ENCODE results near the gene RENBP. TPM values are rescaled to one million over a fixed set of nuclear protein-coding genes. Genes with fewer than 3 reads are reported as not detected.

RENBP gene
- total RNA-seq, 1 donor from 2014 or later, result 11.1 TPM

DNA sequence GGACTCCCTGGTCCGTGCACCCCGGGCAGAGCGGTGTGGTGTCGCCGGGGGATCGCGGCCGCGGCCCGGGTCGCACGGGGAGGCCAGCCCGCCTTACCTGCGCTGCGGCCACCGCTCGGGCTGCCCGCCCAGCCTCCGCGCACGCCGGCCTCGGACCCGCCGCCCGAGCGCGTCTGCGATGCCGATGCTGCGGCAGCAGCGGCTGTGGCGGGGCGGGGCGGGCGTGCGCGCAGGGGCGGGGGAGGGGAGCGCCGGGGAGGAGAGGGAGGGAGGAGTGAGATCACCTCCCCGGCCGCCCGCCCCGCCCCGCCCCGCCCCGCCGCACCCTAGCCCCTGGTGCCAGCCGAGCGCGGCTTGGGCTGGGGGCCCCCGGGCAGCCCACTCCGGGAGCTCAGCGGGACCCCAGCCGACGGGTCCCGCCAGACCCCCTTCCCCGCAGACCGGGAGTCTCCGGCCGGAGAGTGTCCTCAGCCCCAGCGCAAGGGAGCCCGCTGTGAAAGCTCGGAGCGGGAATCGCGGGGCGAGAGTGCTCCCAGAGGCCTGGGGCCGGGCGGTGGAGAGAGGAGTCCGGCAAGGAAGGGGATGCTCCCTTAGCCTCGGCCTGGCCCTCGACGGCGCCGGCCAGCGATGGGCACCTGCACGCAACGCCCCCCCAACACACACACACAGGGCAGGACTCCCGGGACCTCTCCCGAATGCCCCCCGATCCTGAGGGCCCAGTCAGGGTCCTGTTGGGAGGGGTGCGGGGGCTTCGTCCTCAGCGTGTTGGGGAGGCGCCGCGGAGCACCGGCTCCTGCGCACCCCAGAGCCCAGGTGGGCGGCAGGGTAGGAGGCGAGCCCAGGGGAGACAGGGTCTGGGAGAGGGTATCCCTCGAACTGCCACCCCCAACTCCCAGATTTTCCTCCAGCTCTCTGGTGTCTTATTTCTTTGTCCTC is 58.2 kb downstream of the RENBP start, which contains the start of gene L1CAM:
TSS of gene L1CAM (minus strand) at position 206 of the 936 bp plus-strand sequence. CDS start 10,337 bp downstream, outside the sequence.
- ATAC-seq (ENCODE audit: poor library complexity) (no peak), DNase-seq (no peak)
- intact Hi-C loops (cut with DNase I), result no loop called here

Small RNAs within 50 kb of the gene (microRNA-seq; reads per million reads assigned to microRNA genes)
- gene MIR3202-1 (not detected), gene MIR3202-2 (not detected)

Other genes with a start within 250 kb of the RENBP start
- 86.4 TPM for gene BCAP31, start 220.3 kb downstream of the RENBP start, total RNA-seq
- 14.7 TPM for gene ABCD1, start 219.8 kb downstream of the RENBP start, total RNA-seq
- 1.5 TPM for gene PLXNB3, start 180.4 kb downstream of the RENBP start, total RNA-seq
- gene SRPK3, start 163.6 kb downstream of the RENBP start, total RNA-seq, result 38.0 TPM
- gene IDH3G, start 150.3 kb downstream of the RENBP start, total RNA-seq, result 76.9 TPM
- 129 TPM for gene SSR4, start 150.0 kb downstream of the RENBP start, total RNA-seq
- gene PDZD4, start 114.1 kb downstream of the RENBP start, total RNA-seq, result 2.6 TPM
- gene L1CAM, start 58.5 kb downstream of the RENBP start, total RNA-seq, result 5.3 TPM
- 4.1 TPM for gene AVPR2, start 40.0 kb downstream of the RENBP start, total RNA-seq
- 10.3 TPM for gene ARHGAP4, start 18.4 kb downstream of the RENBP start, total RNA-seq
- gene NAA10, start 9.6 kb downstream of the RENBP start, total RNA-seq, result 70.4 TPM
- 24.7 TPM for gene HCFC1, start 27.2 kb upstream of the RENBP start, total RNA-seq
- 7.1 TPM for gene TMEM187, start 28.1 kb upstream of the RENBP start, total RNA-seq
- gene IRAK1, start 75.3 kb upstream of the RENBP start, total RNA-seq, result 34.2 TPM
- gene MECP2, start 153.1 kb upstream of the RENBP start, total RNA-seq, result 30.5 TPM
- not detected for gene OPN1LW, start 199.6 kb upstream of the RENBP start, total RNA-seq
- gene OPN1MW, start 238.0 kb upstream of the RENBP start, total RNA-seq, result not detected